GM12892 (cell line): ENCODE results near the gene SFRP5.

Source experiments
- POLR2A ChIP-seq: IDR thresholded peaks from 2 replicates; pipeline ENCODE4 v1.6.1; 2011; ENCODE audit warnings: low read depth, low read length, control low read depth
- POLR2AphosphoS5 ChIP-seq: IDR thresholded peaks from 2 replicates; pipeline ENCODE4 v1.6.1; 2011; ENCODE audit warnings: low read depth, low read length, control low read depth
- TAF1 ChIP-seq: IDR thresholded peaks from 2 replicates; pipeline ENCODE4 v1.6.1; 2011; ENCODE audit warnings: low read depth, mild to moderate bottlenecking, control low read depth, low read length, borderline replicate concordance

GRCh38 chr10:97789770-97790397, 18.1 kb upstream of the SFRP5 start:
- no peak for TF ChIP-seq POLR2A
- no peak for TF ChIP-seq TAF1
- no peak for TF ChIP-seq POLR2AphosphoS5
